Spleen (tissue), 11 donors: ENCODE measurements around the gene AGPAT3. TPM values are rescaled to one million over a fixed set of nuclear protein-coding genes. Genes with fewer than 3 reads are reported as not detected.

Experiments used
- DNase-seq: peaks from one replicate; pipeline ENCODE4 v3.0.0-alpha.2; 2020
- H3K27ac ChIP-seq, 8 donors: fragments of 200-600 bp; sonication (generic) in 7 of 8; 1 replicate in 4 of 8; 2 replicates in 4 of 8; pipeline versions ENCODE4 v1.5.0 to v1.8.0; 2016 to 2021; ENCODE audit warnings: inconsistent platforms in 4 of 8, mild to moderate bottlenecking in 4 of 8, moderate library complexity in 1 of 8
- H3K27me3 ChIP-seq, 7 donors: fragments of 200-600 bp; sonication (generic) in 6 of 7; replicated peaks in 1 of 7; 1 replicate in 4 of 7; 2 replicates in 3 of 7; pipeline versions ENCODE4 v1.5.0 to v1.8.0; 2016 to 2021; ENCODE audit warnings: inconsistent platforms in 3 of 7, mild to moderate bottlenecking in 1 of 7
- H3K36me3 ChIP-seq, 6 donors: fragments of 200-600 bp; sonication (generic) in 5 of 6; 1 replicate in 4 of 6; 2 replicates in 2 of 6; pipeline versions ENCODE4 v1.5.0 to v1.8.0; 2016 to 2021; ENCODE audit warnings: inconsistent platforms in 2 of 6
- H3K4me1 ChIP-seq, 6 donors: fragments of 200-600 bp; sonication (generic) in 5 of 6; 1 replicate in 3 of 6; 2 replicates in 3 of 6; pipeline versions ENCODE4 v1.5.0 to v1.8.0; 2016 to 2021; ENCODE audit warnings: inconsistent platforms in 3 of 6
- H3K4me3 ChIP-seq, 8 donors: fragments of 200-600 bp; sonication (generic) in 7 of 8; 1 replicate in 4 of 8; 2 replicates in 4 of 8; pipeline versions ENCODE4 v1.5.0 to v1.8.0; 2016 to 2021; ENCODE audit warnings: inconsistent platforms in 4 of 8, mild to moderate bottlenecking in 4 of 8, moderate library complexity in 2 of 8
- H3K9me3 ChIP-seq, 8 donors: fragments of 200-600 bp; sonication (generic) in 7 of 8; 1 replicate in 4 of 8; 2 replicates in 4 of 8; pipeline versions ENCODE4 v1.5.0 to v1.8.0; 2016 to 2021; ENCODE audit warnings: inconsistent platforms in 4 of 8
- CTCF ChIP-seq, 11 experiments: fragments of 200-600 bp in 7 of 11; fragments of 450-650 bp in 4 of 11; sonication (generic) in 4 of 11; IDR thresholded peaks in 8 of 11; conservative IDR thresholded peaks in 3 of 11; 1 replicate in 7 of 11; 2 replicates in 4 of 11; pipeline versions ENCODE4 v1.4.0 to v1.8.0; 2016 to 2021; ENCODE audit warnings: antibody characterized with exemption in 11 of 11, inconsistent platforms in 4 of 11, mild to moderate bottlenecking in 1 of 11
- POLR2A ChIP-seq, 3 donors: fragments of 450-650 bp; IDR thresholded peaks; one replicate each; pipeline ENCODE4 v1.5.1; 2017; ENCODE audit warnings: antibody characterized with exemption in 3 of 3, mild to moderate bottlenecking in 1 of 3
- POLR2AphosphoS5 ChIP-seq, 3 donors: sonication (generic); formaldehyde crosslinking; IDR thresholded peaks; one replicate each; pipeline ENCODE4 v1.5.1; 2017; ENCODE audit warnings: antibody characterized with exemption in 3 of 3
- WGBS, 5 donors: extraction: QIAGEN DNeasy Blood & Tissue Kit in 3 of 5; methylation state at CpG; one replicate each; pipeline versions ENCODE4 v1.1.5 to v1.1.7; 2013 to 2018; 5-methylcytosine and 5-hydroxymethylcytosine counted together
- intact Hi-C: fragments of 100-400 bp; cut with DNase I; formaldehyde crosslinking; loops from one replicate; pipeline ENCODE4 v1.15.0; 2023; ENCODE audit warnings: low total_unique reads
- polyA plus RNA-seq, 3 donors: library from polyadenylated mRNA; stranded (reverse); fragments of 200-250 nt; gene quantifications; one replicate each; pipeline ENCODE4 v1.2.1, GENCODE V29; 2013
- total RNA-seq, 7 donors: library from RNA; depleted of rRNA in 3 of 7; stranded (reverse); fragments of >200 nt in 3 of 7; fragmentation: NEBNext Ultra II Directional in 4 of 7; extraction: Animal tissue kit (Norgen Biotek cat#: 25700) in 4 of 7; gene quantifications; one replicate each; pipeline versions ENCODE4 v1.1.0 to v1.2.1, GENCODE V29; 2016 to 2021
- donor health status: healthy with polysubstance abuse.
- donor health status: DM: no; HTN: no; CAD: no; lungs with moderate emphysema.
- donor health status: DM: no; HTN: no; CAD: no.
- donor health status: Bipolar disorder and iron deficiency.
- donor health status: healthy.
- donor health status: DM: no; HTN: no; CAD: no.
- donor health status: DM: yes; HTN: yes; CAD: no.

AGPAT3 gene
- total and polyA plus RNA-seq, 10 donors = 6.9 to 92.0 (median 56.0) TPM

- intact Hi-C loops = no loop called here
- Histone ChIP-seq H3K9me3 (no peaks in the 10 kb centered on the region), H3K27ac (no peak overlapping the region), H3K27me3 (no peaks in the 10 kb centered on the region), H3K4me1 (peaks cover 0 to 8% (median 5%) of the 10 kb centered on the region in 6 donors), H3K4me3 (no peak overlapping the region), H3K36me3 (peaks cover 0 to 83% (median 64%) of the 10 kb centered on the region in 6 donors)
- 91 to 95% (median 94%) methylated on average over 11 to 18 of the region's 18 CpGs for WGBS, 5 donors
- peak in 1 of 3 donors; percentile 8 for TF ChIP-seq POLR2AphosphoS5 (IDR thresholded peaks at IDR 0.05)
- TF ChIP-seq CTCF (IDR thresholded peaks at IDR 0.05 in 8 of 11, conservative IDR thresholded peaks at IDR 0.05 in 3 of 11) = no peak
- no peak for TF ChIP-seq POLR2A (IDR thresholded peaks at IDR 0.05)
- DNase-seq = no peak
These were observed 105.5 kb downstream of the AGPAT3 start for GRCh38 chr21:43970551-43970950.

- WGBS, 5 donors = 78 to 89% (median 85%) methylated on average over 26 to 29 of the region's 29 CpGs
- H3K27ac ChIP-seq = no peak overlapping the region
- no peak overlapping the region for H3K4me3 ChIP-seq
- peaks cover 0 to 11% (median 6%) of the 10 kb centered on the region in 6 donors for H3K4me1 ChIP-seq
- no peak for DNase-seq
- no peaks in the 10 kb centered on the region for H3K9me3 ChIP-seq
- H3K36me3 ChIP-seq = peaks cover 0 to 75% (median 62%) of the 10 kb centered on the region in 6 donors
- intact Hi-C loops = no loop called here
- TF ChIP-seq POLR2AphosphoS5 (IDR thresholded peaks at IDR 0.05) (peak in 2 of 3 donors; percentile 15 to 47), CTCF (IDR thresholded peaks at IDR 0.05 in 8 of 11, conservative IDR thresholded peaks at IDR 0.05 in 3 of 11) (no peak)
- no peaks in the 10 kb centered on the region for H3K27me3 ChIP-seq
These were observed 106.4 kb downstream of the AGPAT3 start for GRCh38 chr21:43971201-43971991.

- intact Hi-C loops = no loop called here
- peaks cover 0 to 70% (median 59%) of the 10 kb centered on the region in 6 donors for H3K36me3 ChIP-seq
- WGBS, 5 donors = 95 to 98% (median 97%) methylated on average over 11 of the region's 11 CpGs
These were observed 106.9 kb downstream of the AGPAT3 start for GRCh38 chr21:43971992-43972255.

More at GRCh38 chr21:43971992-43972255, 106.9 kb downstream of the AGPAT3 start:
- Histone ChIP-seq H3K4me1 (peaks cover 0 to 11% (median 6%) of the 10 kb centered on the region in 6 donors), H3K4me3 (no peak overlapping the region), H3K27ac (no peak overlapping the region), H3K27me3 (no peaks in the 10 kb centered on the region), H3K9me3 (no peaks in the 10 kb centered on the region)
- TF ChIP-seq CTCF (IDR thresholded peaks at IDR 0.05 in 8 of 11, conservative IDR thresholded peaks at IDR 0.05 in 3 of 11) (no peak), POLR2A (IDR thresholded peaks at IDR 0.05) (no peak)
- DNase-seq = no peak
